HEK293 (cell line): Measurements from ENCODE around the gene EIF1AD.

ENCODE experiments used
- CTCF ChIA-PET: fragments of 350-600 bp; formaldehyde crosslinking; extraction: SDS; loops from one replicate; lab custom pipeline; 2021; ENCODE audit warnings: antibody characterized with exemption; lab: Yijun Ruan, JAX
- POLR2A ChIA-PET: fragments of 300-600 bp; formaldehyde crosslinking; extraction: SDS; loops from one replicate; lab custom pipeline; 2020; ENCODE audit warnings: antibody characterized with exemption, inconsistent platforms; lab: Yijun Ruan, JAX
- H3K27ac ChIP-seq: fragments of 200-500 bp; sonication (Bioruptor generic); 2 replicates; pipeline ENCODE4 v1.5.1; 2014; ENCODE audit warnings: low read depth, low read length, control low read depth, inconsistent platforms; ENCODE audit errors: extremely low read depth
- H3K36me3 ChIP-seq, 2 experiments: fragments of 200-500 bp in 1 of 2; sonication (Bioruptor generic) in 1 of 2; 1 replicate in 1 of 2; 2 replicates in 1 of 2; pipeline ENCODE4 v1.5.1; 2014 to 2017; ENCODE audit warnings: inconsistent platforms in 2 of 2, low read length in 2 of 2; ENCODE audit not compliant: control insufficient read depth in 2 of 2, insufficient read depth in 1 of 2
- H3K4me1 ChIP-seq: fragments of 200-500 bp; sonication (Bioruptor generic); 2 replicates; pipeline ENCODE4 v1.5.1; 2014; ENCODE audit warnings: mild to moderate bottlenecking, low read length, inconsistent platforms; ENCODE audit not compliant: control insufficient read depth, insufficient read depth
- H3K4me3 ChIP-seq: 2 replicates; pipeline ENCODE4 v1.5.1; 2011; ENCODE audit warnings: low read depth, mild to moderate bottlenecking, control low read depth, low read length, moderate library complexity
- H3K9me3 ChIP-seq: fragments of 200-500 bp; sonication (Bioruptor generic); 2 replicates; pipeline ENCODE4 v1.5.1; 2014; ENCODE audit warnings: low read depth, low read length, inconsistent platforms; ENCODE audit not compliant: control insufficient read depth, insufficient read depth
- AEBP2 ChIP-seq: fragments of 450-650 bp; formaldehyde crosslinking; IDR thresholded peaks from 2 replicates; pipeline ENCODE4 v1.5.1; 2016; ENCODE audit warnings: missing biosample characterization, missing genetic modification characterization, borderline replicate concordance
- ATF2 ChIP-seq: fragments of 450-650 bp; formaldehyde crosslinking; IDR thresholded peaks from 2 replicates; pipeline ENCODE4 v1.5.1; 2016; ENCODE audit warnings: missing biosample characterization, missing genetic modification characterization, low read depth
- HOXC10 ChIP-seq: sonication (generic); formaldehyde crosslinking; IDR thresholded peaks from 2 replicates; pipeline ENCODE4 v1.8.1; 2023; ENCODE audit warnings: mild to moderate bottlenecking, missing genetic modification reagents
- OVOL3 ChIP-seq: fragments of 450-650 bp; formaldehyde crosslinking; IDR thresholded peaks from 2 replicates; pipeline ENCODE4 v1.5.1; 2016; ENCODE audit warnings: missing biosample characterization, missing genetic modification characterization
- PRDM4 ChIP-seq: fragments of 450-650 bp; formaldehyde crosslinking; IDR thresholded peaks from 2 replicates; pipeline ENCODE4 v1.5.1; 2017; ENCODE audit warnings: missing biosample characterization, missing genetic modification characterization
- PRDM6 ChIP-seq: fragments of 450-650 bp; formaldehyde crosslinking; IDR thresholded peaks from 2 replicates; pipeline ENCODE4 v1.5.1; 2017; ENCODE audit warnings: missing biosample characterization, missing genetic modification characterization
- REPIN1 ChIP-seq: fragments of 450-650 bp; formaldehyde crosslinking; IDR thresholded peaks from 2 replicates; pipeline ENCODE4 v1.5.1; 2017; ENCODE audit warnings: missing biosample characterization, missing genetic modification characterization, low read depth
- SP2 ChIP-seq: fragments of 450-650 bp; formaldehyde crosslinking; IDR thresholded peaks from 2 replicates; pipeline ENCODE4 v1.5.1; 2016; ENCODE audit warnings: missing biosample characterization, missing genetic modification characterization
- TCF7L2 ChIP-seq: IDR thresholded peaks from 2 replicates; pipeline ENCODE4 v1.6.1; 2011; ENCODE audit warnings: low read depth, mild to moderate bottlenecking, inconsistent platforms, low read length, moderate library complexity, borderline replicate concordance
- TRIM28 ChIP-seq: IDR thresholded peaks from 2 replicates; pipeline ENCODE4 v1.6.1; 2011; ENCODE audit warnings: low read length, control low read depth, borderline replicate concordance
- ZBTB11 ChIP-seq: fragments of 450-650 bp; formaldehyde crosslinking; conservative IDR thresholded peaks from 2 replicates; pipeline ENCODE4 v1.5.1; 2016; ENCODE audit warnings: low read depth, missing biosample characterization, missing genetic modification characterization
- ZNF133 ChIP-seq: fragments of 450-650 bp; formaldehyde crosslinking; IDR thresholded peaks from 2 replicates; pipeline ENCODE4 v1.5.1; 2016; ENCODE audit warnings: missing biosample characterization, missing genetic modification characterization
- ZNF140 ChIP-seq: fragments of 450-650 bp; formaldehyde crosslinking; IDR thresholded peaks from 2 replicates; pipeline ENCODE4 v1.5.1; 2016; ENCODE audit warnings: missing biosample characterization, missing genetic modification characterization
- ZNF174 ChIP-seq: fragments of 450-650 bp; formaldehyde crosslinking; IDR thresholded peaks from 2 replicates; pipeline ENCODE4 v1.5.0; 2017; ENCODE audit warnings: missing biosample characterization, mild to moderate bottlenecking, missing genetic modification characterization
- ZNF211 ChIP-seq: fragments of 450-650 bp; formaldehyde crosslinking; IDR thresholded peaks from 2 replicates; pipeline ENCODE4 v1.5.1; 2016; ENCODE audit warnings: low read depth, missing biosample characterization, missing genetic modification characterization
- ZNF398 ChIP-seq: fragments of 450-650 bp; formaldehyde crosslinking; IDR thresholded peaks from 2 replicates; pipeline ENCODE4 v1.5.1; 2017; ENCODE audit warnings: missing biosample characterization, missing genetic modification characterization
- ZNF404 ChIP-seq: fragments of 450-650 bp; formaldehyde crosslinking; IDR thresholded peaks from 2 replicates; pipeline ENCODE4 v1.5.1; 2017; ENCODE audit warnings: missing biosample characterization, missing genetic modification characterization
- ZNF544 ChIP-seq: fragments of 450-650 bp; formaldehyde crosslinking; IDR thresholded peaks from 2 replicates; pipeline ENCODE4 v1.5.0; 2017; ENCODE audit warnings: missing biosample characterization, missing genetic modification characterization
- ZNF549 ChIP-seq: fragments of 450-650 bp; IDR thresholded peaks from 2 replicates; pipeline ENCODE4 v1.5.1; 2018; ENCODE audit warnings: missing biosample characterization, missing genetic modification characterization, mild to moderate bottlenecking, inconsistent platforms, moderate library complexity
- ZNF600 ChIP-seq: fragments of 450-650 bp; formaldehyde crosslinking; IDR thresholded peaks from 2 replicates; pipeline ENCODE4 v1.5.1; 2016; ENCODE audit warnings: missing biosample characterization, missing genetic modification characterization
- ZNF626 ChIP-seq: fragments of 450-650 bp; sonication (Bioruptor Pico); formaldehyde crosslinking; IDR thresholded peaks from 2 replicates; pipeline ENCODE4 v1.5.1; 2018; ENCODE audit warnings: missing biosample characterization, missing genetic modification characterization, inconsistent platforms
- ZNF645 ChIP-seq: fragments of 450-650 bp; formaldehyde crosslinking; IDR thresholded peaks from 2 replicates; pipeline ENCODE4; 2016; ENCODE audit warnings: missing biosample characterization, missing genetic modification characterization

The EIF1AD gene

GRCh38 chr11:65973439-65974110 lies 28.4 kb downstream of the EIF1AD start (continued):
- TF ChIP-seq HOXC10 (CRISPR knock-in tag) (no peak), ZNF645 (tag by site-specific recombination) (no peak)

- ChIA-PET CTCF (interaction anchor here (0.6 kb wide), 2 partner anchors 72 to 119 kb away, joined by 3 read pairs; no protein-coding TSS in a partner anchor), POLR2A (interaction anchor here (1.9 kb wide), 1 partner anchor 83 kb away, joined by 4 read pairs; the partner anchor contains the start of gene FIBP)
- no peaks in the 10 kb centered on the region for H3K9me3 ChIP-seq
Observed at GRCh38 chr11:65972116-65972515, 29.8 kb downstream of the EIF1AD start.

More at GRCh38 chr11:65972116-65972515, 29.8 kb downstream of the EIF1AD start:
- TF ChIP-seq REPIN1 (tag by site-specific recombination) (no peak), ZNF404 (no peak), SP2 (tag by site-specific recombination) (no peak), ZNF140 (tag by site-specific recombination) (no peak), PRDM6 (tag by site-specific recombination) (no peak), ZNF626 (tag by site-specific recombination) (no peak), ZBTB11 (tag by site-specific recombination) (no peak), ZNF133 (tag by site-specific recombination) (no peak), ATF2 (no peak), TCF7L2 (no peak), ZNF174 (tag by site-specific recombination) (no peak), ZNF600 (tag by site-specific recombination) (no peak), ZNF211 (no peak), ZNF398 (tag by site-specific recombination) (no peak), TRIM28 (no peak), AEBP2 (tag by site-specific recombination) (no peak), ZNF549 (tag by site-specific recombination) (no peak), PRDM4 (tag by site-specific recombination) (no peak), OVOL3 (no peak), ZNF544 (tag by site-specific recombination) (no peak)
- Histone ChIP-seq H3K4me1 (no peaks in the 10 kb centered on the region), H3K27ac (no peak overlapping the region), H3K4me3 (no peak overlapping the region), H3K36me3 (peaks cover 0 to 73% of the 10 kb centered on the region in 2 experiments; a peak in 2 of 3 replicates)
